ENCODE data around the gene HRAS. TPM values are rescaled to one million over a fixed set of nuclear protein-coding genes. Genes with fewer than 3 reads are reported as not detected.

Gene HRAS
- total and polyA plus RNA-seq, 2 of the 13 experiments (the other 11 are each of a cell fraction or from before 2014, with no cell fraction given): 32.9 to 50.0 TPM

GRCh38 chr11:512761-513595 lies 22.4 kb downstream of the HRAS start (continued):
- TF ChIP-seq, protein P1, sequence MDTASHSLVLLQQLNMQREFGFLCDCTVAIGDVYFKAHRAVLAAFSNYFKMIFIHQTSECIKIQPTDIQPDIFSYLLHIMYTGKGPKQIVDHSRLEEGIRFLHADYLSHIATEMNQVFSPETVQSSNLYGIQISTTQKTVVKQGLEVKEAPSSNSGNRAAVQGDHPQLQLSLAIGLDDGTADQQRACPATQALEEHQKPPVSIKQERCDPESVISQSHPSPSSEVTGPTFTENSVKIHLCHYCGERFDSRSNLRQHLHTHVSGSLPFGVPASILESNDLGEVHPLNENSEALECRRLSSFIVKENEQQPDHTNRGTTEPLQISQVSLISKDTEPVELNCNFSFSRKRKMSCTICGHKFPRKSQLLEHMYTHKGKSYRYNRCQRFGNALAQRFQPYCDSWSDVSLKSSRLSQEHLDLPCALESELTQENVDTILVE (CRISPR knock-in tag; IDR thresholded peaks at IDR 0.05): no peak
- TF ChIP-seq, protein P2, sequence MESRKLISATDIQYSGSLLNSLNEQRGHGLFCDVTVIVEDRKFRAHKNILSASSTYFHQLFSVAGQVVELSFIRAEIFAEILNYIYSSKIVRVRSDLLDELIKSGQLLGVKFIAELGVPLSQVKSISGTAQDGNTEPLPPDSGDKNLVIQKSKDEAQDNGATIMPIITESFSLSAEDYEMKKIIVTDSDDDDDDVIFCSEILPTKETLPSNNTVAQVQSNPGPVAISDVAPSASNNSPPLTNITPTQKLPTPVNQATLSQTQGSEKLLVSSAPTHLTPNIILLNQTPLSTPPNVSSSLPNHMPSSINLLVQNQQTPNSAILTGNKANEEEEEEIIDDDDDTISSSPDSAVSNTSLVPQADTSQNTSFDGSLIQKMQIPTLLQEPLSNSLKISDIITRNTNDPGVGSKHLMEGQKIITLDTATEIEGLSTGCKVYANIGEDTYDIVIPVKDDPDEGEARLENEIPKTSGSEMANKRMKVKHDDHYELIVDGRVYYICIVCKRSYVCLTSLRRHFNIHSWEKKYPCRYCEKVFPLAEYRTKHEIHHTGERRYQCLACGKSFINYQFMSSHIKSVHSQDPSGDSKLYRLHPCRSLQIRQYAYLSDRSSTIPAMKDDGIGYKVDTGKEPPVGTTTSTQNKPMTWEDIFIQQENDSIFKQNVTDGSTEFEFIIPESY (CRISPR knock-in tag; IDR thresholded peaks at IDR 0.05): no peak

DNA sequence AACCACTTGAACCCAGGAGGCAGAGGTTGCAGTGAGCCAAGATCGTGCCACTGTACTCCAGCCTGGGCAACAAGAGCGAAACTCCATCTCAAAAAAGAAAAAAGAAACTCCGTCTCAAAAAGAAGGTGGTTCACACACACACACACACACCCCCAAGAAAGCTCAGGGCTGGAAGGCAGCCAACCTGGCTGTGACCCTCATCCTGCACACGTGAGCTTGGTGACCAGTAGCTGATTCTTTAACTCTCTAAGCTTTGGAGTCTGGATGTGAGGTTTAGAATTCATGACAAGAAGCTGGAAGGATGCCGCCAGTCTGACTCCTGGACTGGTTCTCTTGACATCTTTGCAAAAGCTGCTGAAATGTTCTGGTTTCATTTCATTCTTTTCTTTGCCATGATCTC lies 26.4 kb downstream of the HRAS start:
- Histone ChIP-seq H3K27ac (ENCODE audit: extremely low read length, insufficient read depth, low read length) (no peak overlapping the region), H3K4me1 (ENCODE audit: insufficient read depth, low read length) (peaks cover 21% of the 10 kb centered on the region), H3K79me2 (ENCODE audit: insufficient read depth, low read length) (peaks cover 18% of the 10 kb centered on the region), H3K9me3 (ENCODE audit: low read length) (no peaks in the 10 kb centered on the region), H3K36me3 (replicated peaks in 1 of 2; ENCODE audit: control insufficient read depth in 1 of 2, insufficient read depth in 2 of 2, low read length in 2 of 2) (peaks cover 4 to 14% of the 10 kb centered on the region in 2 experiments; a peak in 4 of 5 replicates), H3K9ac (ENCODE audit: insufficient read depth, low read depth, low read length) (no peak overlapping the region), H2AFZ (ENCODE audit: low read length) (no peak overlapping the region), H3K27me3 (ENCODE audit: control insufficient read depth in 1 of 2, insufficient read depth in 2 of 2, low read length in 2 of 2) (no peaks in the 10 kb centered on the region), H4K20me1 (ENCODE audit: insufficient read depth, low read length) (no peaks in the 10 kb centered on the region), H3K4me3 (replicated peaks in 1 of 3; ENCODE audit: insufficient read depth in 1 of 3, low read depth in 2 of 3, low read length in 3 of 3) (no peak overlapping the region), H3K4me2 (ENCODE audit: low read depth, low read length) (no peak overlapping the region)
- POLR2A ChIA-PET: interaction anchor here (0.8 to 1.6 kb wide), 3 partner anchors 9 to 69 kb away, joined by 3 to 4 read pairs (median 3); no protein-coding TSS in a partner anchor
- CTCF ChIA-PET (ENCODE audit: low intra/inter-chr PET ratio, low total read pairs): no interaction called here
- WGBS (ENCODE audit: low lambda C conversion rate): 98% methylated on average over 5 of the region's 5 CpGs
- no peak for FAIRE-seq
- intact Hi-C loops (cut with micrococcal nuclease; ENCODE audit: unreplicated experiment): no loop called here
- in situ Hi-C loops (cut with HindIII; ENCODE audit: extremely low pct_ligation_motif_present, low pct_unique_long_range_greater_than_20kb): no loop called here
- DNase-seq (ENCODE audit: low spot score): no peak
- TF ChIP-seq GFI1 (CRISPR knock-in tag; IDR thresholded peaks at IDR 0.05; ENCODE audit: borderline replicate concordance) (no peak), MBD4 (IDR thresholded peaks at IDR 0.05; ENCODE audit: borderline replicate concordance, low read length) (no peak), ATF7-NPFF (CRISPR knock-in tag; IDR thresholded peaks at IDR 0.05; ENCODE audit: low read depth) (no peak), ZSCAN9 (CRISPR knock-in tag; IDR thresholded peaks at IDR 0.05; ENCODE audit: borderline replicate concordance) (no peak), NPAS2 (CRISPR knock-in tag; IDR thresholded peaks at IDR 0.05; ENCODE audit: borderline replicate concordance) (no peak), DZIP1 (CRISPR knock-in tag; IDR thresholded peaks at IDR 0.05) (no peak), ZBTB46 (CRISPR knock-in tag; IDR thresholded peaks at IDR 0.05; ENCODE audit: borderline replicate concordance) (no peak)
- BruUV-seq (replicated peaks): TSS peak; percentile 39
- no peak for ATAC-seq
